ENCODE data around the gene FAM229B.
"Not testable (repeated sequence)": the region's sequence is repeated elsewhere in the genome, so short reads cannot be mapped to it uniquely, and the experiment has no call there.

Gene FAM229B, protein sequence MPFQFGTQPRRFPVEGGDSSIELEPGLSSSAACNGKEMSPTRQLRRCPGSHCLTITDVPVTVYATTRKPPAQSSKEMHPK

DNA sequence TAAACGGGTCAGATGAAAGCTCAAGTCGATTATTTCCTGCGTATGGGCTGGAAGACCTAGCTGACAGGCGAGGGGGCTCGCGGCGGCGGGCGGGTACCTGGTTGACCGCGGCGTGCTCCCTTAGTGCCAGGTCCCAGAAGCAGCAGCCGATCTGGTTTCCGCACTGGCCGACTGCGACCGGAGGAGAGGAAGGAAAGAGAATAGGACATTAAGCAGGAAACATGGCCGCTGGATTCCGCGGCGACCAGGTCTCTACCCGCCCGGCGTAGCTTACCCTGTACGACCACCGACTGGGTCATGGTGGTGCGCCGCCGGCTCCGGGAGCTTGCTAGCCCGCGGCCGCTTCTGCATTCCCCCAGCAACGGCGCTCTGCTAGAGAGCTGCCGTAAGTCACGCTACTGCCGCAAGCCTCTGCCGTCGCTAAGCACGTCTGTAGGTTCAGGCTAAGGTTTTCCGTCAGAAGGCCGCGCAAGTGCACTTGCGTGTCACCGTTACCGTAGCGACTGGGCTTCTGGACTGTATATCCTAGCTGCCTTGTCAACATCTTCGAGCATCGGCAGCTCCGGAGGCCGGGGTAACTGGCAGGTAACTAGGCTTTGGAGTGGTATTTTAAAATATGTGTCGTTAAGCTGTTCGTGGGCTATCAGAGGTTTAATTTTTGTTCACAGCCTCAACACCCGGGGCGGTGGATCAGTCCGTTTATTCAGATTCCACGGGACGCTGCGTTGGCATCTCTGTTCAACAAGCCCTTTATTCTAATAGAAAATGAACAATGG, at the start of gene FAM229B, which contains the start of gene TUBE1:
FAM229B (plus strand) TSS at position 456 of the 776 bp plus-strand sequence. CDS start 11,693 bp downstream, outside the sequence.
TUBE1 (minus strand) TSS at position 347 of the 776 bp plus-strand sequence; CDS start at position 299, 48 bp downstream.
- DNase-seq (ENCODE audit: low read depth): peak; percentile 100

DNA sequence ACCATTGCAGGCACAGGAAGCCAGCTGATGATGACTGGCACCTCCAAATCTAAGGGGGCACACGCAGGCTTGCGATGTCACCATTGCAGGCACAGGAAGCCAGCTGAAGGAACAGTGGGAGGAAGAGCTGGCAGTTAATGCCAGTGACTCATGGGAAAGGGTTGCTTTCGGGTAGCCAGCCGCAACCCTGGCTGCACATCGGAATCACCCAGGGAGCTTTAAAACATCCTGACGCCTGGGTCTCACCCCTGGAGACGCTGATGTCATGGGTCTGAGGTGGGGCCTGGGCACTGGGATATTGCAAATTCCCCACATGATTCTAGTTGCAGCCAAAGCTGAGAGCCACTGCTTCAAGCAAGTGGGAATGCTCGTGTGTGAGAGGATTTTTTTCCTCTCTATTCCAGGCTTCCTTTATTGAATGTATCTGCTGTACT, 49.6 kb upstream of the FAM229B start:
- DNase-seq (ENCODE audit: low read depth): peak; percentile 97

DNA sequence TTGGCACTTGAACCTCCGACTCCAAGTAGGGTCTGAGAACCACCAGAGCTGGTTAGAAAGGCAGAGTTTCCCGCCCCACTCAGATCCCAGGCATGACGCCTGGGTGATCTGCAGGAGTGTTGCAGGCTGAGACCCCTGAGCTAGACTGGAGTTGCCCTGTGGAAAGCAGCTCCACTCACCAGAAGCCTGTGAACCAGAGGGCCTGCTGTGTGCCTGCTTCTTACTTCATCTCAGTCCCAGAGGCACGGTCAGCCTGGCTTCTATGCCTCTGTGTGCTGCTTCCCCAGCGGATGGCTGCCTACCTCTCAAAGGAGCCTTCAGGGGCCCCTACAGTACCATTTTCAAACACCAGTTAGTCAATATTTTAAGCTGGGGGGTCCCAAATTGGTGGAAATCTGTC, 49.1 kb upstream of the FAM229B start:
- DNase-seq (ENCODE audit: low read depth): peak; percentile 36

DNA sequence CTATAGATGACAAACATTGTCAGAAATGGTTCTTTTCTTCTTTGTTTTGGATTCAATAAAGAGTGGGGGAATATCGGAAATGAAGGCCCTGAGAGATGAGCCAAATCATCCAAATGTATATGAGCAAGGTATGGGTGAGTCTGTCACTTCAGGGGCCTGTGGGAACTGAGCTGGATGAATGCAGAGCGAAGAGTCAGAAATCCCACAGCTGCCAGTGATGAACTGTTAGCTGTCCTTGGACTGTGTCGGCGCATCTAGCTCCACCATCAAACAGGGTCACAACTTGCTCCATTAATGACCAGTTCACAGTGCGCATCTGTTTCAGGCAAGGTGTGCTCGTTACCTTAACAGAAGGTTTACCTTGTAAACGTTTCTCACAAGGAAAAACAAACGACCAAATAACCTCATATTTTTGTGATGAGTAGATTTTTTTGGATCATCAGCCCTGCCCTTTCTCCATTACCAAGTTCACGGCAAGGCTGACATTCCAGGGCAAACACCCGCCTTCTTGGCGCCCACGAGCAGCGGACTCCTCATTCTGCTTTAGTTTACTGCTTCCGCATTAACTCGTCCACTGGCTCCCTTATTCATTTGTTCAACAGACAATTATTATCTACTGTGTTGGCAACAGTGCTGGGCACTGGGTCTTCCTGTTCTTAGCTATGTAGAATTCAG, 48.5 kb upstream of the FAM229B start:
- DNase-seq (ENCODE audit: low read depth): peak; percentile 23

DNA sequence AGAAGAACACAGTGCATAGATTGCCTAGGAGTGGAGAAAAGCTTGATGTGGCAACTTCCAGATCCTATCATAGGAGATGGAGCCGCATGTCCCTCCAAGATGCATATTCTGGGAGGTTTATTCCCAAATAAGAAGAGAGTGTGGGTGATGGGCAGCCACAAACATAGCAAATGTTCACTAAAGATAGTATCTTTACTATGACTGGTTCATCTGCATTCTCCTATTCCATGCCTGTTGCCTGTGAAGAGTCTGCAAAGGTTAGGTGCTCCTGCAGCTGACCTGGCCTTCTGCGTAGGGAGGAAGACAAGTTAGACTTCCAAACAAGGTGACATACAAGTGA, 48.0 kb upstream of the FAM229B start:
- no peak for DNase-seq (ENCODE audit: low read depth)

DNA sequence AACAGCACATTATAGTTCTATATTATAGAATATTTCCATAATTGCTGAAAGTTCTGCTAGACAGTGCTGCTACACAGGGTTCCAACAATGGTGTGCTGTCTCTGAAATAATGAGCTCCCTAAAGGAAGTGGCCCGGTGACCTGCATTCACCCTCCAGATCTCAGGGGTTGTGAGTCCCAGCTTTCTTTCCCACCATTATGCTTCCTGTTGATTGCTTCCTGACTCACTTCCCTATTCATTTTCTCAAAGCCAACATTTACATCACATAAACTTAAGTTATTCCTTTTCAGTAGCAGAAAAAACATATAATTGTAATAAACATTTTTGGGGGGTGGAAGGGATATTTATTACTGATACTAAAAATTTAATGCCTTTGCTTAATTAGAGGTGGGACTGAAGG, 46.4 kb upstream of the FAM229B start:
- no peak for DNase-seq (ENCODE audit: low read depth)

DNA sequence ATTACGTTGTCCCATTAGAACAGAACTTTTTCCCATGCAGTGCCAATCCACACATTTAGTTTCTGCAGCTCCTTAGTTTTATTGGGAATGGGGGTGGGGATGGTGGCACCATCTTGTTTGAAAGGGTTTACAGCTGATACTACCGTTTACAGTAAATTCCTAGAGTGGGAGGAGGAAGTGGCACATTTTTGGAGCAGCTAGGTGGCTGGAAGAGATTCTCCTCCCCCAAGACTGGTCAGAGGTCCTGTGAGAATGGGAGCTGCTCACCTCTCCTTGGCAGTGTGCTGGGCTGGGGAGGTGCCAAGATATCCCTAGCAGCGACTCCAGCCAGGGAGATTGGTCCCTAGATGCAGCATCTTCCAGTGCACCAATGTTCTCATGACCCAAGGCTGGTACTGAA, 45.9 kb upstream of the FAM229B start:
- DNase-seq (ENCODE audit: low read depth): no peak

DNA sequence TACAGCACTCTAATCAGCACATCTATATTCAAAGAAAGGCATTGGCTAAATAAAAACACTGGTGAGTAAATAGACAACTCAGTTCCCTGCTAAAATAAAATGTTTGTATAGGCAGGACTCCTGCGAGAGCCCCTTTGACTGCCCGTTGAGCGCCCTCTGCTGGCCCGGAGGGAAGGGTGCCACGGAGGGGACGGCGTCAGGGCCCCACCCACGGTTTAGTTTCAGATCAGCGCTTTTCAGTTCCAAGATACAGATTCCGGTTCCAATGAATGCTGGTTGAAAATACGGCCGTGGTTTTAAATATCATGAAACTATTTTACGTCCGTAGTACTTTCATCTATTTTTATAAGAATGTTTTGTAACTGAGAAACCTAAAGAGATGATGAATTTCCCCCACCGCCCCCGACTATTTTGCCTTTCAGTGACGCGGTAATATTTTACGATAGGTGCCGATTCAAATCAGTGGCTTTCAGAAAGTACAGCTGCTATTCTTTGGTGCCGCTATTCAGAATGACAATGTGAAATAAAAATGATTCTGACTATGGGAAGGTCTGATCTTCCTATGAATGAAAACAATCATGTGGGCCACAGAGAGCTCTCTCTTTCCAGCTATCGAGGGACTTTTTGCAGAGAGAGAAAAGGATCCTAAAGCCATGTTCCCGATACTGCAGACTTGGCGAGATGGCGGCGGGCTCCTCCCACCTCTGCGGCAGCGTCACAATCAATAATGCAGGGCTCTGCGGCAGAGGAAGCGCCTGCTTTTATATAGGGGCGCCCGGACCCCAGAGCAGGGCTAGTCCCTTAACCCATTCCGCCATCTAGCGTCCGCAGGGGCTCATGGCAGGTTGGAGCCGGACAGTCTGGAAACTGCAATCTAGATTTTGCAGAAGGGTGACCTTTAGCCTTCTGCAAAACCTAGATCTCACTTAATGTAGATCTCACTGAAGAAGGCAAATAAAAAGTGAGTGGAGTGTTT, 44.1 kb upstream of the FAM229B start:
- peak; percentile 88 for DNase-seq (ENCODE audit: low read depth)

DNA sequence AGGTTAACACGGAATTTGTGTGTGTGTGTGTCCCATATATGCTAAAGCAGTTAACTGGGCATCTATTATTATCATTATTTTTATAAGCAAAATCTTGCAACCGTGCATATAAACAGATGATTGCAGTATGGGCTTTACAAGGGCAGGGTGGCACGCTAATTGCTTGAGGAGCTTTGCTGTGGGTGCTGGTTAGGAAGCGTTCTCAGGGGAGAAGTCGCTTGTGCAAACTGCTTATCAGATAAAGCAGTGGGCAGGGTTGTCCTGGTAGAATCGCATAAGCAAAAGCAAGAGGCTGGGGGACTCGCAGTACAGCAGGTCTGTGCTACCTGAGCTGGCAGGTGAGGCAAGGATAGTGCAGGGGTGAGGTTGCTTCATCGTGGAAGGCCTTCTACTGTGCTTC, 43.2 kb upstream of the FAM229B start:
- no peak for DNase-seq (ENCODE audit: low read depth)

DNA sequence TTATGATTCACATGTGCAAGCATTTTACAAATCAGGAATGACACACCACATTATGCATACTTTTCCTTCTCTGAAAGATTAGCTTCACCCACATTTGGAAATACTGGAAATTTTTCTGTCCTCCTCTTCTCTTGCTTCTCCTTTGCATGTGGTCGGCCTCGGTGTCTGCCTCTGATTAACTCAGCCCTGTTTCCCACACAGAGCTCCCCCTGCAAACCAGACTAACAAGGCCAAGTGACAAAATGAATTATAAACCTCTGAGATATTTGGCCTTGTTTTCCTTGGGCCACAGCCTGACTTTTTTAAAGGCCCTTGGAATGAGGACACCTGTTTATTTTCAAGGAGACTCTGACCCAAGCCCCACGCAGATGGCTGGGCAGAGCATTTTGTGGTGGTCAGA, 42.5 kb upstream of the FAM229B start:
- DNase-seq (ENCODE audit: low read depth): peak; percentile 84

DNA sequence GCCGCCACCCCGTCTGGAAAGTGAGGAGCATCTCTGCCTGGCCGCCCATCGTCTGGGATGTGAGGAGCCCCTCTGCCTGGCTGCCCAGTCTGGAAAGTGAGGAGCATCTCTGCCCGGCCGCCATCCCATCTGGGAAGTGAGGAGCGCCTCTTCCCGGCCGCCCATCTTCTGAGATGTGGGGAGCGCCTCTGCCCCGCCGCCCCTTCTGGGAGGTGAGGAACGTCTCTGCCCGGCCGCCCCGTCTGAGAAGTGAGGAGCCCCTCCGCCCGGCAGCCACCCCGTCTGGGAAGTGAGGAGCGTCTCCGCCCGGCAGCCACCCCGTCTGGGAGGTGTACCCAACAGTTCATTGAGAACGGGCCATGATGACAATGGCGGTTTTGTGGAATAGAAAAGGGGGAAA, 39.9 kb upstream of the FAM229B start:
- not testable (repeated sequence) for DNase-seq (ENCODE audit: low read depth)

DNA sequence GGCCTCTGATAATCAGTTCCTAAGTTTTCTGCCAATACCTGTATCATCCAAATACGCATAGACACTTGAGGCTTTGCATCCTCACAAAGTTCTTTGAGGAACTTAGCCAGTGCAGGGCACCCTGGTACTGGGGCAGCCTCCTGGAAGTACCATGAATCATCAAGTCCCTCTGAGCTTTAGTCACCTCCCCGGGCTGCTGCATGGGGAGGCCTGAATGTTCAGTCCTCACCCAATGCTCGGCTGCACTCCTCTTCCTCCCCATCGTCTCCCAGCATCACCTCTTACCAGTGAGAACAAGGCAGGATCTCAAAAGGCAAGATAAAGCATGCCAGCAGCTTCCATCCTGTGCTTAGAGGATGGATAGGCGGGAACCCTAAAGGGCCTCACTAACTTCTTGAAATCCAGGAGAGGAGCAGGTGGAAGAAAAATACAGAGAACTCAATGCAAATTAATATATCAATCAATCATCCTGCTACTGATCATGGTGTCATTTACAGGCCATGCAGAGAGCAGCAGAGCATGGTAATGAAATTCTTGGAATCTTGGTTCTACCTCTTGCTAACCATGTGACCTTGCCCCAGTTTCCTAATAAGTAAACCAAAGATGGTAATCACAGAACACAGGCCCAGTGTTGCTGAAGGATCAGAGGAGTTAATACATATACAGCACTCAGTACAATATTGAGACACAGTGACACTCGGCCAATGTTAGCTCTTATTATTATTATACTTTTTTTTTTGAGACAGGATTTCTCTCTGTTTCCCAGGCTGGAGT, 38.2 kb upstream of the FAM229B start:
- DNase-seq (ENCODE audit: low read depth): no peak

DNA sequence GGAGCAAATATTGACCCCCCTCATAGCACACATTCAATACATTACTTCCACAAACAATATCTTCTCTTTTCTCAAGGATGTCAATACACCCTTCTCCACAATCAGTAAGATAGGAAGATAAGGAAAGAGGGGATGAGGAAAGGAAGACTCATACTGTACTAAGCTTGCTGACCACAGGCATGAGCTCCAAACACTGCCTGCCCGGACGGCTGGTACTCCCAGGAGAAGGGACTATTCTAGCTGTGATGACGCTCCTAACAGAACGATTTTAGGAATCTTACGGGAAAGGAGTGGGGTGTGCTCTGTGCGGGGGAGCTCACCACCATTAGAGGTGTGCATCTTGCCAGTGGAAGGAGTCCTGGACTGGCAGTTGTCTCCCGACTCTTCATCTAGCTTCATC, 37.4 kb upstream of the FAM229B start:
- DNase-seq (ENCODE audit: low read depth): no peak

DNA sequence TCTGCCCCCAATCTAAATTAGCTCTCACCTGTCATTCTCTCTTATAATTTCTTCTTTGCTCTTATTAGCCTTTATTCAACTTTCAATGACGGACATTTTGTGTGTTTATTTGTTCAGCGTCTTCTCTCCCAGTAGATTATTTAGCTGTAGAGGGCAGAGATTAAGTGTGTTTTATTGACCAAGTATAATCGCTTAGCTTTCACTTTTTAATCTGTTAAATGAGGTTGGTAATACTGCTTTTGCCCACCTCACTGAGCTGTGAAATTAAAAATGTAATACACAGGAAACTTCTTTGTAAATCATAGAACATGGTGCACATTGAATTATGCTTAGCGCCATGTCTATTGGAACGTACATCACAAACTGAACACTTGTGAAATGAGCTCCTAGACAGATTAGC, 37.0 kb upstream of the FAM229B start:
- no peak for DNase-seq (ENCODE audit: low read depth)

DNA sequence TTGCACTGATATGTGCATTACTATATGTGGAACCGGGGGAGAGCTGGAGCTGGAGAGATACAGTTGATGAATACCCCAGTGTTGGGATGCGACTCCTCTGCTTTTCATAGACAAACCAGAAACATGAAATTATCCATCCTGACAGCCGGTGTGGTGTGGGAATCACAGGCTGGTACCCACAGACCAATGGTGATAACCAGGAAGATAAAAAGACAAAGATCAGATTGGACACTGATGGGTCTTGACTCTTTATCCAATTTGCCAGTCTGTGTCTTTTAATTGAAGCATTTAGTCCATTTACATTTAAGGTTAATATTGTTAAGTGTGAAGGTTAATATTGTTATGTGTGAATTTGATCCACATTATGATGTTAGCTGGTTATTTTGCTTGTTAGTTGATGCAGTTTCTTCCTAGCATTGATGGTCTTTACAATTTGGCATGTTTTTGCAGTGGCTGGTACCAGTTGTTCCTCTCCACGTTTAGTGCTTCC, 36.1 kb upstream of the FAM229B start:
- not testable (repeated sequence) for DNase-seq (ENCODE audit: low read depth)

DNA sequence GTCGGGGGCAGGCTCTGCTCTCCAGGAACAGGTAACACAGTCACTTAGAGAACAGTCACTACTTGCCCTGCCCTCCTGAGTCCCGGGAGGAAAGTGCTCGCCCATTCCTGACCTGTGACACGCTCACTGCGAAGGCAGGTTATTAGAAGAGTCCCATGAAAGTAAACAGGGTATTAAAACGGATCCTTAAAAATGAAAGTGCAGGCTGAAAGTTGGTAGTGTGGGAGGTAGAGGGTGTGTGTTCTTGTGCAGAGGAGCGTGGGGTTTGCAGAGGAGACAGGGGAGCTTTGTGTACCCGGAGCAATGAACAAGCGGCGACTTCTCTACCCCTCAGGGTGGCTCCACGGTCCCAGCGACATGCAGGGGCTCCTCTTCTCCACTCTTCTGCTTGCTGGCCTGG, 33.4 kb upstream of the FAM229B start, which contains the start of gene CCN6:
CCN6 (plus strand) TSS at position 104 of the 400 bp plus-strand sequence; CDS start at position 358, 254 bp downstream.
- no peak for DNase-seq (ENCODE audit: low read depth)

DNA sequence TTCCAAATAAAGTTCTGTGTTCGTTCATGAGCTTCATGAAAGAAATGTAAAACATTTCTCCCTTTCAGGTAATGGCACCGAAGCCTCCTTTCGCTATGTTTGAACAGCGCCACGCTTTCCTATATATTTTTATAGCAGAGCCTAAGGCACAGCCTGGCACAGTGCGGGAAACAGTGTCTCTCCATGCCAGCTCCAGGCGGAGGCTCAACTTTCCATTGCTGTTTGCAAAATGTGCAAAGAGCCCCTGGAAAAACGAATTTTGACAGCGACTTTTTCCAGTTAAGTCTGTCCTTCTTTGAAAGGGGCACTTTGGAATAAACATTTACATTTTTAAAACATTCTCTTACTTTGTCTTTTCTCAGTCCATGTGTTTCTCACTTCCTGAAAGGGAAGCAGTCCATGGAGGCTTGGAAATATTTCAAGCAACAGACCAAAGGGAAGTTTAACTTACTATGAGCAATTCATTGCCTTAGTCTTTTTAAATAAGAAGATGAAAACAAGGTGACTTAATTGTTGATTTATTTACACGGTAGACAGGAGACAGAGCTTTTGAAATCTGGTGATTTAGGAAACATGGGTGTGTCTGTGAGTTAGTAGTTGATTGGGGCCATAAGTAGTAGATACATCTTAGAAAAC, 32.7 kb upstream of the FAM229B start:
- DNase-seq (ENCODE audit: low read depth): peak; percentile 24

DNA sequence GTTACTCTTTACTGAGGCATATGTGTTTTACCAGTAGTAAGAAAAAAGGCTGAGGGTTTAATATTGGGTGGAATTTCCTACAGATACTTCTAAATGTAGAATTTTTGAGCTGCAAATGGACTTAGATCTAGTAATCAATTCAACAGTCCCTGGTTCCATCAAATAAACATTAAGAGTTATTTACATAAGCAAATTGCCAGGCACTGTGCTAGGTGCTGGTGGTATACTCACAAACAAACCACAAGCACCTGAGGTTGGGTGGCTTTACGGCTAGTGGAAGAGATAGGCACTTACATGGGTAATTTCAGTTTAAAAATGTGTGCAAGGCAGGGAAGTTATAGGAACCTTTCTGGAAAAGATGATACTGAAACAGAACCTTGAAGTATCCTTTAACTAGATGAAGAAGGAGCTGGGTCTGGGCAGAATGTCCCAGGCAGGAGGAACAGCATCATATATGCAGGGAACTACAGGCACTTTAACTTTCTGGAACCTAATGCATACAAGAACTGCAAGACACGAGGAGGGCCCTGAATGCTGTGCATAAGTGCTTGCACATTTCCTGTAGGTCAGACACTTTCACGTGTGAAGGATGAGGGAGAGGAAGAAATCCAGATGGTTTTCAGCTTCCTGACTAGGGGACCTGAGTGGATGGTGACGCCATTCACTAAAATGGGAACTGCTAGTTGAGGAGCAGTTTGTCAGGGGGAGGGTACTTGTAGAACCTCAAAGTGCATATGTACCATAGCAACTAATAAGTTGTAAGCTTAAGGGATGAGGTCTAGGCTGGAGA, 29.0 kb upstream of the FAM229B start:
- no peak for DNase-seq (ENCODE audit: low read depth)

DNA sequence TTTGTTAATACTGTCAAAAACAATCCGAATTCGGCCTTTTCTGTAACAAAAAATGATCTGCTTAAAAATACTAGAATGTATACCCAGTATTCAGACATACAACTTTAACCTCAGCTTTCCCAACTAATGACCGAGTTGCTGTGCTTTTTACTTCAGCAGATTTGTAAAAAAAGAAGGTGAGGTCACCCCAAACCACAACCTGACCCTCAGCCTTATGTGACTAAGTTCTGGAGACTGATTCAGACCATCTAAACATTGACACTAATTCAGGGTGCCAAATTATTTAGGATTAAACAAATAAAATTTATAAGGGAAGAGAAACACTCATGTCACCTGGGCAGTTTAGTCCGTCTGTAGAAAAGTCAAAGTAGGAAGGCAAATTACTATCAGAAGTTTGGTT, 25.8 kb upstream of the FAM229B start:
- DNase-seq (ENCODE audit: low read depth): no peak

DNA sequence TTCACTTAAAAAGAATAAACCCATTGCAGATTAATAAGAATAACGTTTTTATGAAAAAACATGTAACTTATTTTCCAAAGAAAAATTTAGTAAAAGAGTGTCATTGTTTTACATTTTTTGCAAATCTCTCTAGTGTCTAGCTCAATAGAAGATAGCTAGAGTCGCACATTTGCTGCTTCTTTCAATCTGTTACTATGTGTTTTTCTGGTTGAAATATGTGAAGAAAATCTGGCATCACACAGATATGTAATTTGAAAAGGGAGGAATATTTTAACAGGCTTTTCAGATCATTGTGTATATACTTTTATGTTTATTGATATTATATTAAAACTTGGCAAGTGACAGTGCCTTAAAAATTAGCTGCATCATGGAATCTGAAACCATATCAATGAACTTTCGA, 24.4 kb upstream of the FAM229B start:
- DNase-seq (ENCODE audit: low read depth): no peak

Measured in fibroblast of gingiva (primary cell).